Measurements from ENCODE around the gene DCST2. TPM values are rescaled to one million over a fixed set of nuclear protein-coding genes. Genes with fewer than 3 reads are reported as not detected.
A peak's percentile ranks its signal among the peaks of the same experiment; 100 is the strongest.

The DCST2 gene
- total RNA-seq, 1 donor from 2014 or later: 2.8 TPM

GRCh38 chr1:155008015-155008941, 25.3 kb downstream of the DCST2 start:
- Mint-ChIP-seq H3K27ac (ENCODE audit: unreplicated experiment) (no peak overlapping the region), H3K9me3 (ENCODE audit: unreplicated experiment) (no peaks in the 10 kb centered on the region), H3K36me3 (ENCODE audit: low read depth, unreplicated experiment) (peaks cover 4% of the 10 kb centered on the region), H3K4me3 (ENCODE audit: unreplicated experiment) (no peak overlapping the region), H3K27me3 (ENCODE audit: unreplicated experiment) (peaks cover 5% of the 10 kb centered on the region), H3K4me1 (ENCODE audit: unreplicated experiment) (peaks cover 32% of the 10 kb centered on the region)
- no peak for TF ChIP-seq CTCF (IDR thresholded peaks at IDR 0.05; ENCODE audit: unreplicated experiment)
- DNase-seq (ENCODE audit: low spot score): no peak

- peaks cover 3% of the 10 kb centered on the region for H3K27me3 Mint-ChIP-seq (ENCODE audit: unreplicated experiment)
- H3K4me3 Mint-ChIP-seq (ENCODE audit: unreplicated experiment): no peak overlapping the region
- H3K9me3 Mint-ChIP-seq (ENCODE audit: unreplicated experiment): no peaks in the 10 kb centered on the region
- TF ChIP-seq CTCF (IDR thresholded peaks at IDR 0.05; ENCODE audit: unreplicated experiment): no peak
- no peak overlapping the region for H3K27ac Mint-ChIP-seq (ENCODE audit: unreplicated experiment)
- DNase-seq (ENCODE audit: low spot score): no peak
- peaks cover 30% of the 10 kb centered on the region for H3K4me1 Mint-ChIP-seq (ENCODE audit: unreplicated experiment)
- H3K36me3 Mint-ChIP-seq (ENCODE audit: low read depth, unreplicated experiment): peaks cover 4% of the 10 kb centered on the region
Measured at GRCh38 chr1:155007251-155007828, 26.2 kb downstream of the DCST2 start.

GRCh38 chr1:155006601-155007101, 26.9 kb downstream of the DCST2 start:
- Mint-ChIP-seq H3K4me1 (ENCODE audit: unreplicated experiment) (peaks cover 30% of the 10 kb centered on the region), H3K36me3 (ENCODE audit: low read depth, unreplicated experiment) (peaks cover 4% of the 10 kb centered on the region), H3K27me3 (ENCODE audit: unreplicated experiment) (peaks cover 3% of the 10 kb centered on the region), H3K27ac (ENCODE audit: unreplicated experiment) (peak overlapping the region; percentile 61), H3K9me3 (ENCODE audit: unreplicated experiment) (no peaks in the 10 kb centered on the region), H3K4me3 (ENCODE audit: unreplicated experiment) (peak overlapping the region; percentile 65)
- DNase-seq (ENCODE audit: low spot score): no peak
- TF ChIP-seq CTCF (IDR thresholded peaks at IDR 0.05; ENCODE audit: unreplicated experiment): no peak

GRCh38 chr1:155005076-155006011, 28.2 kb downstream of the DCST2 start:
- H3K4me1 Mint-ChIP-seq (ENCODE audit: unreplicated experiment): peaks cover 30% of the 10 kb centered on the region
- no peak for TF ChIP-seq CTCF (IDR thresholded peaks at IDR 0.05; ENCODE audit: unreplicated experiment)
- H3K4me3 Mint-ChIP-seq (ENCODE audit: unreplicated experiment): peak overlapping the region; percentile 67
- peaks cover 6% of the 10 kb centered on the region for H3K27me3 Mint-ChIP-seq (ENCODE audit: unreplicated experiment)
- peaks cover 4% of the 10 kb centered on the region for H3K36me3 Mint-ChIP-seq (ENCODE audit: low read depth, unreplicated experiment)
- DNase-seq (ENCODE audit: low spot score): no peak
- no peaks in the 10 kb centered on the region for H3K9me3 Mint-ChIP-seq (ENCODE audit: unreplicated experiment)
- H3K27ac Mint-ChIP-seq (ENCODE audit: unreplicated experiment): no peak overlapping the region

Measured in endothelial cell (in vitro differentiated cells).